GM18520 (cell line): ENCODE data around the gene ARVCF.

Experiments used
- ATAC-seq: cut with Tn5 transposase; IDR thresholded peaks from one replicate; pipeline ENCODE4 v1.9.1; 2021; ENCODE audit not compliant: unreplicated experiment

ARVCF gene

GRCh38 chr22:19988965-19989724, 27.5 kb downstream of the ARVCF start:
- ATAC-seq = no peak

- ATAC-seq = no peak
These were observed 28.3 kb downstream of the ARVCF start for GRCh38 chr22:19988331-19988808.

- ATAC-seq = no peak
These were observed 29.0 kb downstream of the ARVCF start for GRCh38 chr22:19987394-19988306.

GRCh38 chr22:19986410-19987341, 29.9 kb downstream of the ARVCF start:
- no peak for ATAC-seq

- no peak for ATAC-seq
These were observed 30.6 kb downstream of the ARVCF start for GRCh38 chr22:19986011-19986409.

- no peak for ATAC-seq
These were observed 31.5 kb downstream of the ARVCF start for GRCh38 chr22:19984851-19985811.

- no peak for ATAC-seq
These were observed 32.3 kb downstream of the ARVCF start for GRCh38 chr22:19984201-19984753.

GRCh38 chr22:19983741-19984140, 32.9 kb downstream of the ARVCF start:
- ATAC-seq = no peak

- no peak for ATAC-seq
These were observed 33.5 kb downstream of the ARVCF start for GRCh38 chr22:19982991-19983578.

- ATAC-seq = no peak
These were observed 34.4 kb downstream of the ARVCF start for GRCh38 chr22:19981961-19982920.

- no peak for ATAC-seq
These were observed 35.3 kb downstream of the ARVCF start for GRCh38 chr22:19981171-19981960.

GRCh38 chr22:19980766-19981165, 35.9 kb downstream of the ARVCF start:
- no peak for ATAC-seq

- ATAC-seq = no peak
These were observed 36.7 kb downstream of the ARVCF start for GRCh38 chr22:19979712-19980493.

- no peak for ATAC-seq
These were observed 37.9 kb downstream of the ARVCF start for GRCh38 chr22:19978748-19979147.

- no peak for ATAC-seq
These were observed 39.1 kb downstream of the ARVCF start for GRCh38 chr22:19977296-19978243.
